ENCODE measurements around the gene PFKL.
"Not testable (repeated sequence)": the region's sequence is repeated elsewhere in the genome, so short reads cannot be mapped to it uniquely, and the experiment has no call there.

Gene PFKL

GRCh38 chr21:44344541-44345183 is 44.8 kb downstream of the PFKL start:
- no peak for DNase-seq (ENCODE audit: low read depth in 2 of 2)

GRCh38 chr21:44345495-44345894 is 45.6 kb downstream of the PFKL start:
- DNase-seq (ENCODE audit: low read depth in 2 of 2): no peak

- DNase-seq (ENCODE audit: low read depth in 2 of 2): no peak
These were observed 48.1 kb downstream of the PFKL start for GRCh38 chr21:44347911-44348451.

GRCh38 chr21:44348861-44349260 is 49.0 kb downstream of the PFKL start:
- no peak for DNase-seq (ENCODE audit: low read depth in 2 of 2)

GRCh38 chr21:44349416-44349846 is 49.6 kb downstream of the PFKL start:
- DNase-seq (ENCODE audit: low read depth in 2 of 2): no peak

- DNase-seq (ENCODE audit: low read depth in 2 of 2): no peak
These were observed 50.3 kb downstream of the PFKL start for GRCh38 chr21:44349847-44350772.

- no peak for DNase-seq (ENCODE audit: low read depth in 2 of 2)
These were observed 51.1 kb downstream of the PFKL start for GRCh38 chr21:44350773-44351481.

GRCh38 chr21:44351535-44352252 is 51.8 kb downstream of the PFKL start:
- DNase-seq (ENCODE audit: low read depth in 2 of 2): no peak

GRCh38 chr21:44352253-44352860 is 52.5 kb downstream of the PFKL start:
- DNase-seq (ENCODE audit: low read depth in 2 of 2): no peak

- peak; percentile 2 to 30 for DNase-seq (ENCODE audit: low read depth in 2 of 2)
These were observed 53.5 kb downstream of the PFKL start, which contains the start of gene TRPM2 for GRCh38 chr21:44353191-44353970. Gene TRPM2 (plus strand): TSS chr21:44353621. CDS start chr21:44353701, 80 bp downstream.

GRCh38 chr21:44354001-44354405 is 54.1 kb downstream of the PFKL start:
- no peak for DNase-seq (ENCODE audit: low read depth in 2 of 2)

- DNase-seq (ENCODE audit: low read depth in 2 of 2): no peak
These were observed 55.2 kb downstream of the PFKL start for GRCh38 chr21:44354775-44355771.

GRCh38 chr21:44356160-44356559 is 56.3 kb downstream of the PFKL start:
- no peak for DNase-seq (ENCODE audit: low read depth in 2 of 2)

GRCh38 chr21:44356636-44357035 is 56.8 kb downstream of the PFKL start:
- DNase-seq (ENCODE audit: low read depth in 2 of 2): no peak

- DNase-seq (ENCODE audit: low read depth in 2 of 2): no peak
These were observed 57.4 kb downstream of the PFKL start for GRCh38 chr21:44357064-44357837.

- DNase-seq (ENCODE audit: low read depth in 2 of 2): no peak
These were observed 59.5 kb downstream of the PFKL start for GRCh38 chr21:44359396-44359795.

- no peak for DNase-seq (ENCODE audit: low read depth in 2 of 2)
These were observed 60.3 kb downstream of the PFKL start for GRCh38 chr21:44360159-44360558.

- DNase-seq (ENCODE audit: low read depth in 2 of 2): not testable (repeated sequence)
These were observed 62.0 kb downstream of the PFKL start for GRCh38 chr21:44361903-44362302.

Measured in stimulated activated CD8-positive, alpha-beta memory T cell treated with anti-CD3 and anti-CD28 coated beads, Interleukin-7, amount 100 ng/mL, for 4 hours (primary cell).